Osteocyte (in vitro differentiated cells): Measurements from ENCODE around the gene CCDC91. TPM values are rescaled to one million over a fixed set of nuclear protein-coding genes. Genes with fewer than 3 reads are reported as not detected.

Source experiments
- DNase-seq: peaks from one replicate; pipeline ENCODE4 v3.0.0; 2021; ENCODE audit warnings: mixed read lengths; ENCODE audit not compliant: unreplicated experiment; ENCODE audit errors: extremely low spot score
- H3K27ac Mint-ChIP-seq: one replicate; pipeline ENCODE4 v1.8.0; 2021; ENCODE audit warnings: mild to moderate bottlenecking, mixed read lengths; ENCODE audit not compliant: unreplicated experiment
- H3K27me3 Mint-ChIP-seq: one replicate; pipeline ENCODE4 v1.8.0; 2021; ENCODE audit warnings: mixed read lengths; ENCODE audit not compliant: unreplicated experiment
- H3K36me3 Mint-ChIP-seq: one replicate; pipeline ENCODE4 v1.8.0; 2021; ENCODE audit warnings: mixed read lengths; ENCODE audit not compliant: unreplicated experiment
- H3K4me1 Mint-ChIP-seq: one replicate; pipeline ENCODE4 v1.8.0; 2021; ENCODE audit warnings: mixed read lengths; ENCODE audit not compliant: unreplicated experiment
- H3K4me3 Mint-ChIP-seq: one replicate; pipeline ENCODE4 v1.8.0; 2021; ENCODE audit warnings: mild to moderate bottlenecking, moderate library complexity, mixed read lengths; ENCODE audit not compliant: unreplicated experiment
- H3K9me3 Mint-ChIP-seq: one replicate; pipeline ENCODE4 v1.8.0; 2021; ENCODE audit warnings: mixed read lengths; ENCODE audit not compliant: unreplicated experiment
- long read RNA-seq: library from polyadenylated mRNA; unstranded; transcript quantifications from one replicate; pipeline ENCODE4 v2.0.0, GENCODE V29; 2021
- total RNA-seq: library from RNA; stranded (reverse); gene quantifications from 2 replicates; pipeline ENCODE4 v1.2.1, GENCODE V29; 2021
- TF ChIP-seq, protein P1 (sequence below): fragments of 200-600 bp; sonication (generic); IDR thresholded peaks from 2 replicates; pipeline ENCODE4 v1.5.0; 2021; ENCODE audit warnings: antibody characterized with exemption, mild to moderate bottlenecking, moderate library complexity

Gene CCDC91
- 17.5 and 19.1 TPM in 2 replicates for total RNA-seq
- long read RNA-seq, transcript CCDC91-205 (11 exons, 1,301 nt): major isoform, 15 of 56 reads
- long read RNA-seq, partial matches to known transcripts: 14 of 56 reads
- long read RNA-seq, other reads (novel, unspliced or antisense): 26 of 56 reads

GRCh38 chr12:28190321-28191050 is at the start of gene CCDC91:
Gene CCDC91 (plus strand): TSS chr12:28190456. CDS start chr12:28257216, 66,760 bp downstream.
- TF ChIP-seq, protein P1, sequence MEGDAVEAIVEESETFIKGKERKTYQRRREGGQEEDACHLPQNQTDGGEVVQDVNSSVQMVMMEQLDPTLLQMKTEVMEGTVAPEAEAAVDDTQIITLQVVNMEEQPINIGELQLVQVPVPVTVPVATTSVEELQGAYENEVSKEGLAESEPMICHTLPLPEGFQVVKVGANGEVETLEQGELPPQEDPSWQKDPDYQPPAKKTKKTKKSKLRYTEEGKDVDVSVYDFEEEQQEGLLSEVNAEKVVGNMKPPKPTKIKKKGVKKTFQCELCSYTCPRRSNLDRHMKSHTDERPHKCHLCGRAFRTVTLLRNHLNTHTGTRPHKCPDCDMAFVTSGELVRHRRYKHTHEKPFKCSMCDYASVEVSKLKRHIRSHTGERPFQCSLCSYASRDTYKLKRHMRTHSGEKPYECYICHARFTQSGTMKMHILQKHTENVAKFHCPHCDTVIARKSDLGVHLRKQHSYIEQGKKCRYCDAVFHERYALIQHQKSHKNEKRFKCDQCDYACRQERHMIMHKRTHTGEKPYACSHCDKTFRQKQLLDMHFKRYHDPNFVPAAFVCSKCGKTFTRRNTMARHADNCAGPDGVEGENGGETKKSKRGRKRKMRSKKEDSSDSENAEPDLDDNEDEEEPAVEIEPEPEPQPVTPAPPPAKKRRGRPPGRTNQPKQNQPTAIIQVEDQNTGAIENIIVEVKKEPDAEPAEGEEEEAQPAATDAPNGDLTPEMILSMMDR: no peak
- Mint-ChIP-seq H3K4me3 (peak within 1 kb of the TSS; percentile 92), H3K36me3 (no peaks in the 10 kb centered on the region), H3K27ac (peak within 1 kb of the TSS; percentile 98), H3K27me3 (no peaks in the 10 kb centered on the region), H3K4me1 (peaks cover 22% of the 10 kb centered on the region), H3K9me3 (peaks cover 19% of the 10 kb centered on the region)
- peak; percentile 96 for DNase-seq

DNA sequence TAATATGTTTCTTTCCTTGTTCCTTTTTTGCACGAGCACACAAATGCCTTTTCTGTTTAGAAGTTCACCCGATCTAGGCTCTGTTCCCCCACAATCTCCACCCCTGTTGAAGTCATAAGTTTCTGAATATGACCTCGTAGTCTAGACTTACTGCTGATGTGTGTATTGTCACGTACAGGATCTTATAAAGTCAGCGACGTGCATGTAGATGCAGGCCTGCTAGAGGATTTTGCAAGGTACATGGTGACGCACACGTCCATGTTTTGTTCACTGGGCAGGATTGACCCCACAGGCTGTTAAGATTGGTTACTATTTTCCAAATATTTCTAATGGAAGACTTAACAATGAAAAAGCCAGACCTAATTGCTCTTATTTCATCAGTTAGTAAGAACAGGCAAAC is 46.2 kb upstream of the CCDC91 start:
- no peak for DNase-seq
- H3K36me3 Mint-ChIP-seq: no peaks in the 10 kb centered on the region
- no peaks in the 10 kb centered on the region for H3K27me3 Mint-ChIP-seq
- H3K9me3 Mint-ChIP-seq: no peaks in the 10 kb centered on the region
- TF ChIP-seq, protein P1: no peak
- no peak overlapping the region for H3K4me3 Mint-ChIP-seq
- peaks cover 3% of the 10 kb centered on the region for H3K4me1 Mint-ChIP-seq
- H3K27ac Mint-ChIP-seq: no peak overlapping the region

- Mint-ChIP-seq H3K4me3 (no peak overlapping the region), H3K27ac (no peak overlapping the region), H3K36me3 (no peaks in the 10 kb centered on the region), H3K4me1 (peaks cover 3% of the 10 kb centered on the region), H3K9me3 (no peaks in the 10 kb centered on the region), H3K27me3 (no peaks in the 10 kb centered on the region)
- DNase-seq: no peak
- TF ChIP-seq, protein P1: no peak
Measured at GRCh38 chr12:28144532-28144931, 45.7 kb upstream of the CCDC91 start.

- no peak for DNase-seq
- no peaks in the 10 kb centered on the region for H3K36me3 Mint-ChIP-seq
- H3K4me1 Mint-ChIP-seq: peaks cover 3% of the 10 kb centered on the region
- peaks cover under 1% of the 10 kb centered on the region for H3K9me3 Mint-ChIP-seq
- TF ChIP-seq, protein P1: no peak
- H3K27me3 Mint-ChIP-seq: no peaks in the 10 kb centered on the region
- H3K27ac Mint-ChIP-seq: no peak overlapping the region
- no peak overlapping the region for H3K4me3 Mint-ChIP-seq
Measured at GRCh38 chr12:28145216-28145615, 45.0 kb upstream of the CCDC91 start.

DNA sequence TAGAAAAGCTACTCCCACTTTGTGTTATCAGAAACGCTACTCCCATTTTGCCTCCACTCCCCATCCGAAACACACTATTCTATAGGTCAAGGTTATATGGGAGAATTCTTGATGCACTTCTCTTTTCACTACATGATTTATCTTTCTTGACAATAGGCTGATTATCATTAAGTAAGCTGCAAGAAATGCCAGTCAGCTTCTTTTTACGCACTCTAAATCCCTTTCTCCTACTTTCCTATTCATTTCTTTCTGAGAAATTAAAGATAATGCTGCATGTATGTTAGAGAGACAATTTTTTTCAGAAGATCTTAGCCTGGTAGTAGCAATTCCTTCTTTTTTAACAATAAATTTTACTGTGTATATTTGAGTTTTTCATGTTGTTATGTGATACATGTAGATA is 41.0 kb upstream of the CCDC91 start:
- no peak for DNase-seq
- Mint-ChIP-seq H3K36me3 (no peaks in the 10 kb centered on the region), H3K27me3 (no peaks in the 10 kb centered on the region), H3K4me1 (peaks cover 3% of the 10 kb centered on the region), H3K9me3 (peaks cover 19% of the 10 kb centered on the region), H3K27ac (no peak overlapping the region), H3K4me3 (no peak overlapping the region)
- TF ChIP-seq, protein P1: no peak
